ENCODE measurements around the gene RIT2.

RIT2 gene

DNA sequence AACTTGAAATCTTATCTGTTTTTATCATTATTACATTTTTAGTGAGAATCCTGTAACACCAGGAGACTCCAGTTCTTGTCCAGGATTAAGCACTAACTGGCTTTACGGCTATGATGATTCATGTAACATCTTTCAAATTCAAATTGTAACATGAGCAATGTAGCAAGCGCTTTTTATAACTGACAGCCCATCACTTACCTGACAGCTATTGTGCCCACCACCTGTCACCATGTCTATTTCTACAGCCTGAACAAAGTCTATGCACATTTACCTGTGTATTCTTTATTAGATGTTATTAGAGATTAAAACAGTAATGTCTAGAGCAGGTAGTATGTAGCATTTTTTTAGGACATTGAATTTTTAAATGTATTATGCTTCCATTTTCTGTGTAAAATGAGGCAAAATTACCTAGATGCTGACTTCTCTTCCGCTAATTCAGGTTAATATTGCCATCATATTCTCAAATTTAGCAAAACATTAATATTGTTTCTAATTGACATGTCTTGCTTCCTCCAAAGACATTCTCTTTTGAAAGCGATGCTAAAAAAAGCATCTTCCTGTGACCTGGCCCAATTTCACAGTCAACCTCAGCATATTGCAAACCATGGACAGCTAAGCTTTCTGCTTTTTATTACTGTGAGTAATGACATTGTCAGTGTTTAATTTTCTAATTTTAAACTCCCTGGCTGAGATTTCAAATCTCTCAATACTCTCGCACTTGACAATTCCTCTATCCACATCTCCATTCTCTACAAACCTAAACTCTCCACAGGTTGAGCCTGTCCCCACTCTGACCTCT lies 37.8 kb downstream of the RIT2 start:
- H3K4me3 ChIP-seq (replicated peaks; ENCODE audit: low read depth, low read length), result no peak overlapping the region
- no peak for DNase-seq (ENCODE audit: low read depth)
- TF ChIP-seq, protein P1, sequence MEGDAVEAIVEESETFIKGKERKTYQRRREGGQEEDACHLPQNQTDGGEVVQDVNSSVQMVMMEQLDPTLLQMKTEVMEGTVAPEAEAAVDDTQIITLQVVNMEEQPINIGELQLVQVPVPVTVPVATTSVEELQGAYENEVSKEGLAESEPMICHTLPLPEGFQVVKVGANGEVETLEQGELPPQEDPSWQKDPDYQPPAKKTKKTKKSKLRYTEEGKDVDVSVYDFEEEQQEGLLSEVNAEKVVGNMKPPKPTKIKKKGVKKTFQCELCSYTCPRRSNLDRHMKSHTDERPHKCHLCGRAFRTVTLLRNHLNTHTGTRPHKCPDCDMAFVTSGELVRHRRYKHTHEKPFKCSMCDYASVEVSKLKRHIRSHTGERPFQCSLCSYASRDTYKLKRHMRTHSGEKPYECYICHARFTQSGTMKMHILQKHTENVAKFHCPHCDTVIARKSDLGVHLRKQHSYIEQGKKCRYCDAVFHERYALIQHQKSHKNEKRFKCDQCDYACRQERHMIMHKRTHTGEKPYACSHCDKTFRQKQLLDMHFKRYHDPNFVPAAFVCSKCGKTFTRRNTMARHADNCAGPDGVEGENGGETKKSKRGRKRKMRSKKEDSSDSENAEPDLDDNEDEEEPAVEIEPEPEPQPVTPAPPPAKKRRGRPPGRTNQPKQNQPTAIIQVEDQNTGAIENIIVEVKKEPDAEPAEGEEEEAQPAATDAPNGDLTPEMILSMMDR (IDR thresholded peaks at IDR 0.05; ENCODE audit: low read length, missing control alignments), result no peak

GRCh38 chr18:43073771-43074170 lies 41.7 kb downstream of the RIT2 start:
- TF ChIP-seq, protein P1 (IDR thresholded peaks at IDR 0.05; ENCODE audit: low read length, missing control alignments), result no peak
- no peak overlapping the region for H3K4me3 ChIP-seq (replicated peaks; ENCODE audit: low read depth, low read length)
- no peak for DNase-seq (ENCODE audit: low read depth)

DNA sequence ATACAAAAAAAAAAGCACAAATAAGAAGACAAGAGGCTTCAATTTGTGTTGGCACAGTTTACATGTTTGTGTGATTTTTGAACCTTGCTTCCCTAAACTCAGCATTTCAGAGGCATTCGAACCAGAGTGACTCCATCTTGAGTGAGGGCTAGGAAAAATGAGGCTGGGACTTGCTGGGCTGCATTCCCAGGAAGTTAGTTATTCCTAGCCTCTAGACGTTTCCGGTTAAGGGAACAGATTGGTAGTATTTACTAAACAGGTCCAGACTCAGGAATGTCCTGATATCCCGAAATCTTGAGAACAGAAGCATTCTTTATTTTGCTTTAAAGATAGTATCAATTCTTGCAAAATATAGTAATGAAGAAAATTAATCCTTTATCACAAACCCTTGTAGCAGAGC lies 46.7 kb downstream of the RIT2 start:
- TF ChIP-seq, protein P1 (IDR thresholded peaks at IDR 0.05; ENCODE audit: low read length, missing control alignments), result no peak
- no peak overlapping the region for H3K4me3 ChIP-seq (replicated peaks; ENCODE audit: low read depth, low read length)
- DNase-seq (ENCODE audit: low read depth), result no peak

GRCh38 chr18:43067570-43067969 lies 47.9 kb downstream of the RIT2 start:
- H3K4me3 ChIP-seq (replicated peaks; ENCODE audit: low read depth, low read length), result no peak overlapping the region
- no peak for DNase-seq (ENCODE audit: low read depth)
- TF ChIP-seq, protein P1 (IDR thresholded peaks at IDR 0.05; ENCODE audit: low read length, missing control alignments), result no peak

- no peak overlapping the region for H3K4me3 ChIP-seq (replicated peaks; ENCODE audit: low read depth, low read length)
- TF ChIP-seq, protein P1 (IDR thresholded peaks at IDR 0.05; ENCODE audit: low read length, missing control alignments), result no peak
- DNase-seq (ENCODE audit: low read depth), result no peak
Observed at GRCh38 chr18:43061816-43062215, 53.7 kb downstream of the RIT2 start.

DNA sequence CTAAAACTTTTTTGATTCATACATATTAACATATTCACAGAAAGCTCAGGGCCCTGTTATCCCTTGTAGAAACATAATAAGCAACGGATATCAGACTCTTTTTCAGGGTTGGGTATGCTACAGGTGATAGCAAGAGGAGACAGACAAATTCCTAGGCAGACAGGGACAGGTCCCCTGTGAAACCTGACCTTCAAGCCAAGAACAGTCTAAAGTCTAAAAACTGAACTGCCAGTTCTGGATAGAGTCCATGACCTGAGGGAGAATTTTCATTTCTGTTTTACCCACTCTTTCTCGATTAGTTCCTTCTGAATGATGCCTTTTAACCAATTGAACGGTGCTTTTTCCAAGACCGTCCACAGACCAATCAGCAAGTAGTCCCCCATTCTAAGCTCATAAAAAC lies 54.2 kb downstream of the RIT2 start:
- DNase-seq (ENCODE audit: low read depth), result no peak
- TF ChIP-seq, protein P1 (IDR thresholded peaks at IDR 0.05; ENCODE audit: low read length, missing control alignments), result no peak

GRCh38 chr18:43060020-43060419 lies 55.5 kb downstream of the RIT2 start:
- no peak overlapping the region for H3K4me3 ChIP-seq (replicated peaks; ENCODE audit: low read depth, low read length)
- DNase-seq (ENCODE audit: low read depth), result peak; percentile 66
- TF ChIP-seq, protein P1 (IDR thresholded peaks at IDR 0.05; ENCODE audit: low read length, missing control alignments), result no peak

More for the DNA sequence above, 54.2 kb downstream of the RIT2 start:
- no peak overlapping the region for H3K4me3 ChIP-seq (replicated peaks; ENCODE audit: low read depth, low read length)

Data from fibroblast of pulmonary artery (primary cell).